AG10803 (cell line): ENCODE results near the gene UBE2D3.
"Not testable (repeated sequence)": the region's sequence is repeated elsewhere in the genome, so short reads cannot be mapped to it uniquely, and the experiment has no call there.

Experiments used
- DNase-seq: peaks from one replicate; pipeline ENCODE4 v3.0.0; 2010; ENCODE audit warnings: low read depth
- H3K4me3 ChIP-seq: 2 replicates; pipeline ENCODE4 v1.5.1; 2011; ENCODE audit warnings: mild to moderate bottlenecking, low read length, control low read depth
- CTCF ChIP-seq: conservative IDR thresholded peaks from 2 replicates; pipeline ENCODE4 v1.5.1; 2011; ENCODE audit warnings: mild to moderate bottlenecking, low read length, control low read depth, inconsistent platforms

Gene UBE2D3

GRCh38 chr4:102823464-102823863 is 3.9 kb downstream of the UBE2D3 start:
- DNase-seq, result no peak
- no peak for TF ChIP-seq CTCF
- peak overlapping the region; percentile 91 for H3K4me3 ChIP-seq

- TF ChIP-seq CTCF, result no peak
- no peak overlapping the region for H3K4me3 ChIP-seq
- no peak for DNase-seq
These were observed 7.6 kb downstream of the UBE2D3 start for GRCh38 chr4:102819588-102820365.

DNA sequence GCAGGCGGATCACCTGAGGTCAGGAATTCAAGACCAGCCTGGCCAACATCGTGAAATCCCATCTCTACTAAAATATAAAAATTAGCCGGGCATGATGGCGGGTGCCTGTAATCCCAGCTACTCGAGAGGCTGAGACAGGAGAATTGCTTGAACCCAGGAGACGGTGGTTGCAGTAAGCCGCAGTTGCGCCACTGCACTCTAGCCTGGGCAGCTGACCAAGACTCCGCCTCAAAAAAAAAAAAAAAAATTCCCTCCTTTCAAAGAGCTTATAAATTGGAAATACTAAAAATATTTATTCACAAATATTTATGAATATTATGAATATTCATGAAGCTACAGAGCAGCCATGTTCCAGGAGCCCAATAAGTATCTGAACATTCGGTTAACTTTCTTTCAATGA is 8.3 kb downstream of the UBE2D3 start:
- DNase-seq, H3K4me3 ChIP-seq: not testable (repeated sequence)

- TF ChIP-seq CTCF, result no peak
- H3K4me3 ChIP-seq, result no peak overlapping the region
- no peak for DNase-seq
These were observed 9.6 kb downstream of the UBE2D3 start for GRCh38 chr4:102817613-102818268.

GRCh38 chr4:102817021-102817605 is 10.2 kb downstream of the UBE2D3 start:
- no peak overlapping the region for H3K4me3 ChIP-seq
- TF ChIP-seq CTCF, result no peak
- no peak for DNase-seq

DNA sequence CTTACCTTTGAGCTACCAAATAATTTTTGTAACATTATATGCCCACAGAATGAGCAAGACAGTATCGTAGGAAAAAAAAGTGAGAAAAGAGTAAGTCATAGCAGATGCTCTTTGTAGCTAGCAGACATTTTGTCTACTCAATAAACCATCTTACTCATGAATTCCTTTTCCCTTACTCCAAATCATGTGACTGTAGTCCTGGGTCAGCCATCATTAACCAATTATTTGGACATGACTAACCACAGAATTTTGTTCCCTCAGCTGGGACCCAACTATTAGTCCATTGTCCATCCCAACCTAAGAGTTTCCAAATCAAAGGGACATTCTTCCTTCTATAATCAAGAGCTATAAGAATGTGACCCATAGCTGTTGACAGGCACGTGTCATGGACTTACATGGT is 11.4 kb downstream of the UBE2D3 start:
- peak; percentile 87 for DNase-seq
- no peak for TF ChIP-seq CTCF
- H3K4me3 ChIP-seq, result no peak overlapping the region

DNA sequence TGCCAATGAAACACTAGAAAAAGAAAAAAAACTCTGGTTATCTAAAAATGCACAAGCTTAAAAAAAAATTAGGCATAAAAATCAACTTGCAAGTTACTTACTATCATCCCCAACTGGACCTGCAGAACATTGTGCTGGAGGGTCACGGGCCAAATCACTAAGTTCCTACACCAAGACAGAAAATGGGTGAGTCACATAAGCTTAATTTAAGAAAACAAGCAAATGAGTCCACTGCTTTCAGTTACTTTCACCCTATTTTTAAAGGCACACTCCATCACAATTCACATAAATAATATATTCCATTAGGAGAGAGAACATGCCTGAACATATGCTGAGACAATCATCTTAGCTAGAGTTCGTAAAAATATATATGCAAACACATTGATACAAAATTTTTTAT is 17.7 kb downstream of the UBE2D3 start:
- DNase-seq, result no peak
- H3K4me3 ChIP-seq, result no peak overlapping the region
- TF ChIP-seq CTCF, result no peak
